GM12878 (cell line): ENCODE measurements around the gene TOP3A. TPM values are rescaled to one million over a fixed set of nuclear protein-coding genes. Genes with fewer than 3 reads are reported as not detected.

Source experiments
- ATAC-seq: fragments of 200-7000 bp; cut with Tn5 transposase; 3 replicates; pipeline ENCODE4 v1.9.1; 2020; ENCODE audit warnings: mild to moderate bottlenecking, moderate library complexity
- BruUV-seq: library from RNA; stranded (reverse); fragments of 400-500 nt; replicated peaks from 2 replicates; lab custom pipeline; 2021; lab: Mats Ljungman, UMichigan
- CTCF ChIA-PET: fragments of 300-600 bp; sonication (Branson Sonifier 250); formaldehyde crosslinking; extraction: SDS; loops from one replicate; lab custom pipeline; 2021; ENCODE audit warnings: inconsistent platforms; lab: Yijun Ruan, JAX
- POLR2A ChIA-PET: fragments of 350-600 bp; formaldehyde crosslinking; extraction: SDS; loops from one replicate; lab custom pipeline; 2021; ENCODE audit warnings: inconsistent platforms; lab: Charles Lee
- RAD21 ChIA-PET: fragments of 300-600 bp; sonication (Branson Sonifier 250); formaldehyde crosslinking; loops from one replicate; lab custom pipeline; 2023; ENCODE audit warnings: antibody characterized with exemption; ENCODE audit not compliant: unreplicated experiment; lab: Charles Lee
- SMC1A ChIA-PET: fragments of 300-600 bp; sonication (Branson Sonifier 250); formaldehyde crosslinking; loops from one replicate; lab custom pipeline; 2023; ENCODE audit not compliant: unreplicated experiment, uncharacterized antibody; lab: Charles Lee
- DNase-seq: peaks from one replicate; pipeline ENCODE4 v3.0.0-alpha.2; 2011; ENCODE audit warnings: low read depth, low spot score
- FAIRE-seq: peaks from 3 replicates; lab custom pipeline; 2011; peaks lifted over from hg19 to GRCh38; lab: Jason Lieb, UNC
- H2AFZ ChIP-seq: 2 replicates; pipeline ENCODE4 v1.6.0; 2011; ENCODE audit warnings: low read depth, low read length, control low read depth; ENCODE audit not compliant: control insufficient read depth
- H3K27ac ChIP-seq: 2 replicates; pipeline ENCODE4 v1.5.1; 2011; ENCODE audit warnings: control low read depth; ENCODE audit not compliant: control insufficient read depth, insufficient read depth
- H3K27me3 ChIP-seq, 2 experiments: replicated peaks in 1 of 2; 2 replicates each; pipeline versions ENCODE4 v1.6.0 to v1.6.1; 2011; ENCODE audit warnings: low read length in 1 of 2; ENCODE audit not compliant: control insufficient read depth in 2 of 2, insufficient read depth in 2 of 2
- H3K36me3 ChIP-seq, 2 experiments: 2 replicates each; pipeline ENCODE4 v1.5.1; 2011; ENCODE audit warnings: low read length in 1 of 2; ENCODE audit not compliant: control insufficient read depth in 2 of 2, insufficient read depth in 2 of 2
- H3K4me1 ChIP-seq: 2 replicates; pipeline ENCODE4 v1.6.1; 2011; ENCODE audit warnings: mild to moderate bottlenecking, low read length, moderate library complexity, mixed read lengths; ENCODE audit not compliant: control insufficient read depth, insufficient read depth
- H3K4me2 ChIP-seq: 2 replicates; pipeline ENCODE4 v1.6.0; 2011; ENCODE audit warnings: control low read depth; ENCODE audit not compliant: control insufficient read depth, insufficient read depth
- H3K4me3 ChIP-seq: fragments of 200-600 bp; sonication (generic); 2 replicates; pipeline ENCODE4 v1.5.1; 2016
- H3K79me2 ChIP-seq: 2 replicates; pipeline ENCODE4 v1.6.0; 2011; ENCODE audit warnings: low read length; ENCODE audit not compliant: control insufficient read depth, insufficient read depth
- H3K9ac ChIP-seq: 2 replicates; pipeline ENCODE4 v1.8.0; 2011; ENCODE audit warnings: low read length, control low read depth, mixed read lengths; ENCODE audit not compliant: control insufficient read depth, insufficient read depth
- H3K9me3 ChIP-seq: replicated peaks from 3 replicates; pipeline ENCODE4 v1.5.1; 2011; ENCODE audit warnings: mild to moderate bottlenecking, low read length; ENCODE audit not compliant: control insufficient read depth, insufficient read depth
- H4K20me1 ChIP-seq: 2 replicates; pipeline ENCODE4 v1.6.0; 2011; ENCODE audit not compliant: control insufficient read depth, insufficient read depth
- ATF7 ChIP-seq: fragments of 450-650 bp; IDR thresholded peaks from 2 replicates; pipeline ENCODE4 v1.6.1; 2016; ENCODE audit warnings: low read depth, mild to moderate bottlenecking
- BMI1 ChIP-seq: fragments of 450-650 bp; IDR thresholded peaks from 2 replicates; pipeline ENCODE4 v1.6.1; 2016; ENCODE audit warnings: mild to moderate bottlenecking, moderate library complexity, borderline replicate concordance
- EP300 ChIP-seq, 2 experiments: fragments of 150-350 bp in 1 of 2; IDR thresholded peaks; 2 replicates each; pipeline ENCODE4 v1.6.1; 2011 to 2012; ENCODE audit warnings: low read depth in 2 of 2, low read length in 2 of 2, borderline replicate concordance in 1 of 2, improper control_type of control experiment in 1 of 2, inconsistent platforms in 1 of 2; ENCODE audit not compliant: control insufficient read depth in 1 of 2
- GABPA ChIP-seq: IDR thresholded peaks from 2 replicates; pipeline ENCODE4 v1.6.1; 2014; ENCODE audit warnings: antibody characterized with exemption, low read depth, mild to moderate bottlenecking, inconsistent platforms
- HCFC1 ChIP-seq: fragments of 150-350 bp; IDR thresholded peaks from 2 replicates; pipeline ENCODE4 v1.6.1; 2014; ENCODE audit warnings: low read length
- HDAC6 ChIP-seq: fragments of 200-600 bp; sonication (generic); IDR thresholded peaks from one replicate; pipeline ENCODE4 v1.8.0; 2017; ENCODE audit warnings: antibody characterized with exemption; ENCODE audit not compliant: unreplicated experiment
- HSF1 ChIP-seq: fragments of 150-350 bp; IDR thresholded peaks from 2 replicates; pipeline ENCODE4 v1.6.1; 2014; ENCODE audit warnings: mild to moderate bottlenecking, low read depth, low read length
- MTA3 ChIP-seq: IDR thresholded peaks from 2 replicates; pipeline ENCODE4 v1.6.1; 2012; ENCODE audit warnings: low read length, inconsistent platforms, borderline replicate concordance
- NR2C2 ChIP-seq: IDR thresholded peaks from 2 replicates; pipeline ENCODE4 v1.6.1; 2011; ENCODE audit warnings: borderline replicate concordance, low read depth; ENCODE audit not compliant: control insufficient read depth, insufficient read length
- NR2F1 ChIP-seq: fragments of 450-650 bp; conservative IDR thresholded peaks from 2 replicates; pipeline ENCODE4 v1.6.1; 2017; ENCODE audit warnings: mild to moderate bottlenecking
- YBX1 ChIP-seq: fragments of 450-650 bp; IDR thresholded peaks from 2 replicates; pipeline ENCODE4 v1.6.1; 2016; ENCODE audit warnings: antibody characterized with exemption
- ZBTB33 ChIP-seq: fragments of 450-650 bp; IDR thresholded peaks from 2 replicates; pipeline ENCODE4 v1.6.1; 2017; ENCODE audit warnings: mild to moderate bottlenecking
- WGBS: methylation state at CpG from one replicate; pipeline ENCODE4 v1.1.6; 2016; ENCODE audit warnings: low lambda C conversion rate; ENCODE audit not compliant: insufficient replicate concordance, insufficient coverage; ENCODE audit errors: missing lambda C conversion rate; 5-methylcytosine and 5-hydroxymethylcytosine counted together
- in situ Hi-C: fragments of 300-500 bp; cut with MboI; formaldehyde crosslinking; loops from 9 replicates; pipeline ENCODE4 v1.14.3; 2018; ENCODE audit warnings: mixed read lengths
- intact Hi-C: fragments of 100-400 bp; cut with micrococcal nuclease; formaldehyde crosslinking; loops from one replicate; pipeline ENCODE4 v1.14.2; 2022; ENCODE audit not compliant: unreplicated experiment
- polyA plus RNA-seq, 11 experiments: library from polyadenylated mRNA; depleted of rRNA in 4 of 11; unstranded in 6 of 11; stranded (reverse) in 5 of 11; fragments of >200 nt; fragmentation: Nextera tagmentation in 4 of 11; fragmentation: Illumina TruSeq in 1 of 11; extraction: Ambion mirVana in 4 of 11; extraction: Trizol in 1 of 11; gene quantifications; 1 replicate in 1 of 11; 2 replicates in 10 of 11; pipeline versions ENCODE4 v1.2.1 to v1.2.3, GENCODE V29; 2011 to 2016; ENCODE audit warnings: inconsistent platforms in 2 of 11, missing spikeins in 2 of 11, low read depth in 1 of 11
- total RNA-seq, 4 experiments: library from RNA; depleted of rRNA in 3 of 4; stranded (reverse); fragments of >200 nt in 3 of 4; fragmentation: Illumina TruSeq in 1 of 4; extraction: Trizol in 1 of 4; gene quantifications; 2 replicates each; pipeline versions ENCODE4 v1.2.1 to v1.2.3, GENCODE V29; 2013 to 2021
- TF ChIP-seq, protein P1 (sequence below): IDR thresholded peaks from 2 replicates; pipeline ENCODE4 v1.6.1; 2012; ENCODE audit warnings: mild to moderate bottlenecking, low read depth, low read length

The TOP3A gene
- total and polyA plus RNA-seq, 10 of the 15 experiments (the other 5 are each of a cell fraction or from before 2014, with no cell fraction given), result 4.2 to 51.9 (median 31.8) TPM

DNA sequence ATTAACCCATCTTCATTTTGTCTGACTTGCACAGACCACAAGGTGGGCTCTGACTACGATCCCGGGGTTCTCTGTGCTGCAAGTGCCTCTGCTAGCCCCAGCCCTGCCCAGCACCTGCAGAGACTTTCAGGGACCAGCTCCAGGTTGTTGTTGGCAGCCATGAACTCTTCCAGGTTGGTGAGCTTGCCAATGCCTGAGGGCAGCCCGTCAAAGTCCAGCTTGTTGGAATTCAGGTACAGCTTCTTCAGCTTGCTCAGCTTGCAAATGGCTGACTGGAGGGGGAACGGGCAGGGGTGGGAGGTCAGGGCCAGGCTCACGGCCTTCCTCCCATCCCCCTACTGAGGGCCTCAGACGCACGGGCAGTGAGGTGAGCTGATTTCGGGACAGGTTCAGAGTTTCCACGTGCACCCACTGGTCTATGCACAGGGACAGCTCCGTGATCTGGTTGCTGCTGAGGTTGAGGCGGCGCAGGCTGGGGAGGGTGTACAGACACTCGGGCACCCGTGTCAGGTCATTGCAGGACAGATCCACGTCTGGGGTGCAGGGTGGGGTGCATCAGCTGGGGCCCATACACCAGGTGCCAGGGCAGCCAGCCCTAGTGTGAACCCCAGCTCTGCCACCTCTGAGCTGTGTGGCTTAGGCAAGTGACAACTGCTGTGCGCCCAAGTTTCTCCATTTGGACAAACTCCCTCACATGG lies 61.5 kb downstream of the TOP3A start:
- FAIRE-seq (no peak), ATAC-seq (no peak), DNase-seq (no peak)
- Histone ChIP-seq H3K79me2 (peaks cover 13% of the 10 kb centered on the region), H3K4me2 (no peak overlapping the region), H3K4me1 (peaks cover 3% of the 10 kb centered on the region), H3K27me3 (no peaks in the 10 kb centered on the region), H3K27ac (no peak overlapping the region), H3K4me3 (no peak overlapping the region), H3K36me3 (peaks cover 11 to 23% of the 10 kb centered on the region in 2 experiments), H4K20me1 (no peaks in the 10 kb centered on the region), H3K9me3 (no peaks in the 10 kb centered on the region), H2AFZ (no peak overlapping the region), H3K9ac (no peak overlapping the region)
- POLR2A ChIA-PET, result no interaction called here
- SMC1A ChIA-PET, result no interaction called here
- CTCF ChIA-PET, result no interaction called here
- RAD21 ChIA-PET, result no interaction called here
- no TSS peak for BruUV-seq
- in situ Hi-C loops, result no loop called here
- WGBS, result 92% methylated on average over 16 of the region's 16 CpGs
- TF ChIP-seq BMI1, result no peak
- TF ChIP-seq MTA3, result no peak
- TF ChIP-seq HCFC1, result no peak
- no peak for TF ChIP-seq HSF1
- TF ChIP-seq, protein P1, sequence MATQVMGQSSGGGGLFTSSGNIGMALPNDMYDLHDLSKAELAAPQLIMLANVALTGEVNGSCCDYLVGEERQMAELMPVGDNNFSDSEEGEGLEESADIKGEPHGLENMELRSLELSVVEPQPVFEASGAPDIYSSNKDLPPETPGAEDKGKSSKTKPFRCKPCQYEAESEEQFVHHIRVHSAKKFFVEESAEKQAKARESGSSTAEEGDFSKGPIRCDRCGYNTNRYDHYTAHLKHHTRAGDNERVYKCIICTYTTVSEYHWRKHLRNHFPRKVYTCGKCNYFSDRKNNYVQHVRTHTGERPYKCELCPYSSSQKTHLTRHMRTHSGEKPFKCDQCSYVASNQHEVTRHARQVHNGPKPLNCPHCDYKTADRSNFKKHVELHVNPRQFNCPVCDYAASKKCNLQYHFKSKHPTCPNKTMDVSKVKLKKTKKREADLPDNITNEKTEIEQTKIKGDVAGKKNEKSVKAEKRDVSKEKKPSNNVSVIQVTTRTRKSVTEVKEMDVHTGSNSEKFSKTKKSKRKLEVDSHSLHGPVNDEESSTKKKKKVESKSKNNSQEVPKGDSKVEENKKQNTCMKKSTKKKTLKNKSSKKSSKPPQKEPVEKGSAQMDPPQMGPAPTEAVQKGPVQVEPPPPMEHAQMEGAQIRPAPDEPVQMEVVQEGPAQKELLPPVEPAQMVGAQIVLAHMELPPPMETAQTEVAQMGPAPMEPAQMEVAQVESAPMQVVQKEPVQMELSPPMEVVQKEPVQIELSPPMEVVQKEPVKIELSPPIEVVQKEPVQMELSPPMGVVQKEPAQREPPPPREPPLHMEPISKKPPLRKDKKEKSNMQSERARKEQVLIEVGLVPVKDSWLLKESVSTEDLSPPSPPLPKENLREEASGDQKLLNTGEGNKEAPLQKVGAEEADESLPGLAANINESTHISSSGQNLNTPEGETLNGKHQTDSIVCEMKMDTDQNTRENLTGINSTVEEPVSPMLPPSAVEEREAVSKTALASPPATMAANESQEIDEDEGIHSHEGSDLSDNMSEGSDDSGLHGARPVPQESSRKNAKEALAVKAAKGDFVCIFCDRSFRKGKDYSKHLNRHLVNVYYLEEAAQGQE, result no peak
- TF ChIP-seq ZBTB33, result no peak
- TF ChIP-seq ATF7, result no peak
- no peak for TF ChIP-seq HDAC6
- TF ChIP-seq NR2C2, result no peak
- TF ChIP-seq YBX1, result no peak
- TF ChIP-seq GABPA, result no peak
- no peak for TF ChIP-seq EP300 (IDR thresholded peaks at IDR 0.05; ENCODE audit: borderline replicate concordance in 1 of 2, control insufficient read depth in 1 of 2, low read depth in 2 of 2, low read length in 2 of 2)
- TF ChIP-seq NR2F1, result no peak
- intact Hi-C loops, result no loop called here
